MM.1S (cell line): Measurements from ENCODE around the gene GRB2.

ENCODE experiments used
- DNase-seq: peaks from one replicate; pipeline ENCODE4 v3.0.0-alpha.2; 2015
- H2AFZ ChIP-seq: fragments of 300-600 bp; sonication (generic); 2 replicates; pipeline ENCODE4 v1.6.0; 2016; ENCODE audit warnings: antibody characterized with exemption, low read length
- H3F3A ChIP-seq: fragments of 300-600 bp; sonication (generic); 2 replicates; pipeline ENCODE4 v1.6.1; 2016; ENCODE audit warnings: mild to moderate bottlenecking, antibody characterized with exemption, low read length, moderate library complexity, mixed read lengths; ENCODE audit not compliant: insufficient read depth
- H3K27ac ChIP-seq: fragments of 300-600 bp; sonication (generic); 2 replicates; pipeline ENCODE4 v1.5.1; 2016; ENCODE audit warnings: mild to moderate bottlenecking, low read length
- H3K27me3 ChIP-seq: fragments of 300-600 bp; sonication (generic); replicated peaks from 2 replicates; pipeline ENCODE4 v1.6.0; 2016; ENCODE audit warnings: low read length; ENCODE audit not compliant: insufficient read depth
- H3K36me3 ChIP-seq: fragments of 300-600 bp; sonication (generic); replicated peaks from 2 replicates; pipeline ENCODE4 v1.6.1; 2016; ENCODE audit warnings: mild to moderate bottlenecking, low read length, mixed read lengths; ENCODE audit not compliant: insufficient read depth
- H3K4me1 ChIP-seq: fragments of 300-600 bp; sonication (generic); 2 replicates; pipeline ENCODE4 v1.6.1; 2016; ENCODE audit warnings: low read length, mixed read lengths
- H3K4me2 ChIP-seq: fragments of 300-600 bp; sonication (generic); 2 replicates; pipeline ENCODE4 v1.6.0; 2016; ENCODE audit warnings: low read depth, low read length
- H3K4me3 ChIP-seq: fragments of 300-600 bp; sonication (generic); 2 replicates; pipeline ENCODE4 v1.5.1; 2016; ENCODE audit warnings: low read length, mixed read lengths
- H3K79me2 ChIP-seq: fragments of 300-600 bp; sonication (generic); 2 replicates; pipeline ENCODE4 v1.6.1; 2016; ENCODE audit warnings: mixed run types, low read length, mixed read lengths
- H3K9ac ChIP-seq: fragments of 300-600 bp; sonication (generic); 2 replicates; pipeline ENCODE4 v1.6.1; 2016; ENCODE audit warnings: low read length, mixed read lengths
- H3K9me2 ChIP-seq: fragments of 300-600 bp; sonication (generic); replicated peaks from 2 replicates; pipeline ENCODE4 v1.6.1; 2016; ENCODE audit warnings: mild to moderate bottlenecking, low read length, mixed read lengths; ENCODE audit not compliant: insufficient read depth
- H3K9me3 ChIP-seq: fragments of 300-600 bp; sonication (generic); replicated peaks from 2 replicates; pipeline ENCODE4 v1.6.1; 2016; ENCODE audit warnings: mild to moderate bottlenecking, low read length, mixed read lengths; ENCODE audit not compliant: insufficient read depth
- H4K20me1 ChIP-seq: fragments of 300-600 bp; sonication (generic); 2 replicates; pipeline ENCODE4 v1.6.1; 2016; ENCODE audit warnings: mild to moderate bottlenecking, low read length, moderate library complexity, mixed read lengths; ENCODE audit not compliant: insufficient read depth
- CTCF ChIP-seq: fragments of 300-600 bp; sonication (generic); IDR thresholded peaks from 2 replicates; pipeline ENCODE4 v1.5.1; 2016; ENCODE audit warnings: antibody characterized with exemption, low read length, mixed read lengths
- EZH2 ChIP-seq: fragments of 300-600 bp; sonication (generic); optimal IDR thresholded peaks from 2 replicates; pipeline ENCODE3; 2017; ENCODE audit warnings: low read depth, mild to moderate bottlenecking, antibody characterized with exemption, low read length, mixed read lengths
- EZH2phosphoT487 ChIP-seq: fragments of 300-600 bp; sonication (generic); IDR thresholded peaks from 2 replicates; pipeline ENCODE4 v1.6.1; 2018; ENCODE audit warnings: antibody characterized with exemption, low read length

Gene GRB2

GRCh38 chr17:75394332-75394918 lies 11.1 kb downstream of the GRB2 start:
- Histone ChIP-seq H3K79me2 (peaks cover 98% of the 10 kb centered on the region), H3K4me2 (peak overlapping the region; percentile 82), H2AFZ (peak overlapping the region; percentile 48; the same call in 1 of the 2 replicates), H3K36me3 (no peaks in the 10 kb centered on the region), H3K9me2 (no peaks in the 10 kb centered on the region), H4K20me1 (peaks cover 17% of the 10 kb centered on the region), H3K9ac (peak overlapping the region; percentile 54; the same call in 1 of the 2 replicates), H3F3A (peaks cover 16% of the 10 kb centered on the region), H3K4me3 (peak overlapping the region; percentile 87), H3K27ac (peak overlapping the region; percentile 42; the same call in 1 of the 2 replicates), H3K9me3 (no peaks in the 10 kb centered on the region), H3K4me1 (peaks cover 24% of the 10 kb centered on the region), H3K27me3 (no peaks in the 10 kb centered on the region)
- TF ChIP-seq EZH2phosphoT487 (no peak), CTCF (no peak), EZH2 (no peak)
- DNase-seq = no peak

- Histone ChIP-seq H2AFZ (peak overlapping the region; percentile 48; the same call in 1 of the 2 replicates), H3K27me3 (no peaks in the 10 kb centered on the region), H3K4me2 (peak overlapping the region; percentile 82), H3K9ac (peak overlapping the region; percentile 54; the same call in 1 of the 2 replicates), H3K4me3 (peak overlapping the region; percentile 87), H3F3A (peaks cover 16% of the 10 kb centered on the region), H3K9me3 (no peaks in the 10 kb centered on the region), H3K36me3 (no peaks in the 10 kb centered on the region), H3K9me2 (no peaks in the 10 kb centered on the region), H3K79me2 (peaks cover 98% of the 10 kb centered on the region), H3K4me1 (peaks cover 24% of the 10 kb centered on the region), H4K20me1 (peaks cover 21% of the 10 kb centered on the region), H3K27ac (peak overlapping the region; percentile 42; the same call in 1 of the 2 replicates)
- TF ChIP-seq EZH2 (no peak), EZH2phosphoT487 (no peak), CTCF (no peak)
- DNase-seq = peak; percentile 93
Observed at GRCh38 chr17:75393523-75394331, 11.8 kb downstream of the GRB2 start.

- Histone ChIP-seq H3K4me3 (no peak overlapping the region), H3K4me1 (peaks cover 24% of the 10 kb centered on the region), H3F3A (peaks cover 16% of the 10 kb centered on the region), H2AFZ (no peak overlapping the region), H3K27ac (no peak overlapping the region), H3K36me3 (no peaks in the 10 kb centered on the region), H4K20me1 (peaks cover 18% of the 10 kb centered on the region), H3K9me2 (no peaks in the 10 kb centered on the region), H3K27me3 (no peaks in the 10 kb centered on the region), H3K79me2 (peaks cover 98% of the 10 kb centered on the region), H3K9ac (no peak overlapping the region), H3K4me2 (no peak overlapping the region), H3K9me3 (no peaks in the 10 kb centered on the region)
- TF ChIP-seq CTCF (no peak), EZH2 (no peak), EZH2phosphoT487 (no peak)
- DNase-seq = no peak
Observed at GRCh38 chr17:75392559-75392958, 12.9 kb downstream of the GRB2 start.
